NCI-H2171 (cell line): ENCODE results near the gene NPAS3.

Source experiments
- DNase-seq: peaks from one replicate; lab custom pipeline; 2025; lab: John Stamatoyannopoulos, UW

The NPAS3 gene

DNA sequence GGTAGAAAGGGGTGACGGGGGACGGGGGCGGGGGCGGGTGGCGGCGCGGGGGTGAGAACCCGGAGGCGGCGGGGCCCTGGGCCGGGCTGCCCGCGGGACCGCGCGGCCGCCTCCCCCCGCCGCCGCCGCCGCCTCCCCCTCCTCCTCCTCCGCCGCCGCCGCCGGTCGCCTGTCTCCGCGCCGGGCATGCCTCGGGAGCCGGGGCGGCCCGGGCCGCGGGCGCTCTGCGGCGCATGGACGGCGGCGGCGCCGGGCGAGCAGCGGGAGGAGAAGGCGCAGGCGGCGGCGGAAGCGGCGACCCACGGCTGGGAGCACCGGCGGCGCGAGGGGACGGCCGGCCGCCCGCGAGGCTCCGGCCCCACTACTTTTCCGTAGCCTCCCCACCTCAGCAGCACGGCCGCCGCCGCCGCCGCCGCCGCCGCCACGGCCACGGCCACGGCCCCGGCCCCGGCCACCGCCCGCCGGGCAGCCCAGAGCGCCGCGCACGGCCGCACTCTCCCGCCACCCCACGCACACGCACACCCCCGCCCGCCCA is at the start of gene NPAS3:
Gene NPAS3 (plus strand): TSS at position 161 of the 535 bp plus-strand sequence.
- no peak for DNase-seq

DNA sequence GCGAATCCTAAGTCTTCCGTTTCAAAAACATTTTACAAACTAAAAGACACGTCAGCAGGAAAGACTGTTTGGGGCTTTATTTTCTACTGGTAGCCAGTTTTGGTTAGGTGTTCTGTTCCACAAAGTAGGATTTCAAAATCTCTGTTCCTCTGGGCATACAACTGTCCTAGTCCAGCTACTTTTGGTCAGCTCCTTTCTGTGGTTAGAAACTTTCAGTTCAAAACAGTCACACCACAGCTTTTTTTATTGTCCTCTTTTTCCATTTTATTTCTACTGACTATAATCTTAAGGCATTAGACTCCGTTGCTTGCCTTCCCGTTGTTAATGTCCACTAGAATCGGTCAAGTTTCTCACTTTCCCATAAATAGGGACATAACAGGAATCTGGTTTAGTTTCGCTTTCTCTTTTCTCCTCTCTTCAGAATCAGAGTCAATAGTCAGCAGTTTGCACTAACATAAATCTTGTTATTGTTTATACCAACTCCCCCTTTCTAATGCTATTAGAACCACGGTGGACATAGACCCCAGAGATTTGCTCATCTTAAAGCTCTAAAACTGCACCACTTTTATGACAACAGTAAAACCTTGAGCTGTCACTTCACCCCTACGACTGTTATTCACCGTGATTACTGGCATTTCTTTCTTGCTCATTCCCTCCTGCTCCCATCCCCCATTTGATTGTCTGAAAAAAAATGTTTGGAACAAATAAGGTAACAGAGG is 41.5 kb upstream of the NPAS3 start:
- no peak for DNase-seq

DNA sequence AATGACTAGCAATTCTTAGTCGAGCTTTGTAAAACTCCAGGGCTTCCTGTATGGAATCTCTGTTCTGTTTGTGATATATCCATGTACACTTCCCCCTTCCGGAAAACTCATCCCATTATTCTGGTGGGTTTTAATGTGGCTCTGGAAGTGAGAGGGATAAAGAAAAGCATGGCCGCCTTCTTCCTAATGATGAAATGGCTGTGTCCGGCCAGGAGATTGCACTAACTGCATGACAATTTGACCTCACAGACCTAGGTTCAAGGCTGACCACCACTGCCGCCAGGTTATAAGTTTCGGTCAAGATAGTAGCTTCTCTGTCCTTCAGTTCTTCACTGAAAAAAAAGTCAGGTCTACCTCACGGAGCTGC is 41.0 kb upstream of the NPAS3 start:
- DNase-seq = no peak

DNA sequence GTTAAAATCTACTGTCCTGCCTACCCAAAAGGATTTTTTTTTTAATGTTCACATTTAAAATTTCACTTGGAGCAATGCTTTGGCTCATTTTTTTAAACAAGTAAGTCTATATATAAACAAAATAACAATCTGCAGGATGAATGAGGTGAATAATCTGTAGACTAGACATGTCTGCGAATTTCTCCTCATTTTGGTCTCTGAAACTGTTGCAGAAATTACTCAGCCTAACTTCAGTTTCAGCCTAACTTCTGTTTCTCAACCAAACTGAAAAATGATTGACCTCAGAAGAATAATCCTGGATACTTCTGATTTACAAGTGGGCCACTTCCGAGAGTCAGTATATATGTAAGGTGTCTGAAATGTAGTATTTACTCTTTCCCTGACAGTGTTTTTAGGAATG is 39.8 kb upstream of the NPAS3 start:
- DNase-seq = no peak

DNA sequence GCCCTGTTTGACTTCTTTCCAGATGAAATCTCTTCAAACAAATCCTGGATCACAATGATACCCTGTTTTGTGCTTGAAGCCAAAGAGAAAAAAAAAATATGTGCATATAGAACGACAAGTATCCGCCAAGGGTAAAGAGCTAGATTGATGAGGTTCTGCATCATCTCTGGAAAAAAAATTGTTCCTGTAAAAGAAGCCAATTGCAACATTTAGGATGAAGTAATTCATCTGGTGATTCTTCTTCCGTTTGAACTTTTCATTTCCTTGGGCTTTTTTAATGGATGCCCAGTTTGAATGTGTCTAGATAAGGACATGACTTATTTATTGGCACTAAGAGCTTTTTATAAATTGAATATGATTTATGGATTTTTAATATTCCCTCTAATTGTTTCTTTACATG is 38.1 kb upstream of the NPAS3 start:
- no peak for DNase-seq

DNA sequence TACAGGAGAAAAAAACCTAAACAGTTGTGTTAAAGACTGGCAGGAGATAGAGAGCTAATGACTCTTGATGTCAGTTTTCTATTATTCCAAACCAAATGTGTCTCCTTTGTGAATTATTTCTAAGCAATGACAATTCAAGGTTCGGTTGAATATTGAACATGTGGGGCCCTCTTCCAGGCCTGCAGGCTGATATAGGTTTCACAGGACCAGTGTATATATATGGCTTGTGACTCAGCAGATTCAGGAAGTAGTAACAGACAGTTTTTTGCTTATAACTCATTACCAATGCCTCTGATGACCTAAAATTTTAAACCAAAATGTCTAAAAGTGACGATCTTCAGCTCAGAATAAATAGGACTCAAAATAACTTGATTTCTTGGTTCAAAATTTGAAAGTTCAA is 33.7 kb upstream of the NPAS3 start:
- no peak for DNase-seq

DNA sequence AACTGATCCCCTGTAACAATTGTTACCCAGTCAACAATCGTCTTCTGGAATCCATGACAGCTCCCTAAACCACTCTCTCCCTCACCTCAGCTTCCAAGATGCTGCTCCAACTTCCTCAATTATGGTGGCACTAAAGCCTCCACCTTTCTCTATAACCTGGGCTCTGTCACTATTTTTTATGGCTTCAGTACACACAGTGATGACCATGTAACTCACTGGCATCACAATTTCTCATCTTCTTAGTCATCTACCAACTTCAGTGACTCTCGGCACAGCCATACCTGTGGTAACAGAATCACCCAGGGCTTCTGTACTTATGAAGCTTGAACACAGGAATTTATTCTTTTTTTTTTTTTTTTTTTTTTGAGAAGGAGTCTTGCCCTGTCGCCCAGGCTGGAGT is 32.0 kb upstream of the NPAS3 start:
- DNase-seq = no peak

DNA sequence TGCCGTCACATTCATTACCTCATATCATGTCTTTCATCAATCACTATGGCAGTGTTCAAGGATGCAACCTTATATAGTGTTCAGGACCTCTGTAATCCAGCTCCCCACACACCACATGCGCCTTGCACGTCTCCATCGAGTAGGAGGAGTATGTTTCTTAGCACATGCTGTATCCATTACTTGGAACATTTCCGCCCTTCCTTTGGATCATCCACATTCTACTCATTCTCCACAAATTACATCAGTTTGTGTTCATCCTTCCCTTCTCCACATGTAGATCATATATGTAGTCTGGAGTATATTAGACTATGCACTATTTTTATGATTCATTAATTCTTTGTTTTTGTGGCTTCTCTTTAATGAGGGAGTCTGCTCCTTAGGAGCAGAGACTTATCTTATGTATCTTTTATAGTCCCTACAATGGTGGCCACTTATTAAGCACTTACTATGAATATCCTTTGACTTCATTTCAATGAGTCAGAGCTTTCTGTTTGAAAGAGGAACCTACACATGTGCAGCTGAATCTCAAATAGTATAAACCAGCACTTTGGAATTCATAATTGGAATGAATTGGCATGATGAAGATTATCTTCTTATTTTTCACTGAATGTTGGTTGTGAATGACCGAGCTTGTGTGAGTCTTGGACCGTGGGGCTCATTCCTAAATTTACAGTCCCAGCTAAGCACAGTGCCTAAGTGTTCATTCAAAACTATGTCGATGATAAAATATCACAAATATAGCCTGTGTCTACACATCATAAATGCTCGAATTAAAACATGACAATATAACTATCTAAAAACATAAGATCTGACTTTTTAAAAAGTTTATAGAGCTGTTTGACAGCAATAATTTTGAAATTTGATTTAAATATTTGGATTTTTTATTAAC is 30.2 kb upstream of the NPAS3 start:
- no peak for DNase-seq

DNA sequence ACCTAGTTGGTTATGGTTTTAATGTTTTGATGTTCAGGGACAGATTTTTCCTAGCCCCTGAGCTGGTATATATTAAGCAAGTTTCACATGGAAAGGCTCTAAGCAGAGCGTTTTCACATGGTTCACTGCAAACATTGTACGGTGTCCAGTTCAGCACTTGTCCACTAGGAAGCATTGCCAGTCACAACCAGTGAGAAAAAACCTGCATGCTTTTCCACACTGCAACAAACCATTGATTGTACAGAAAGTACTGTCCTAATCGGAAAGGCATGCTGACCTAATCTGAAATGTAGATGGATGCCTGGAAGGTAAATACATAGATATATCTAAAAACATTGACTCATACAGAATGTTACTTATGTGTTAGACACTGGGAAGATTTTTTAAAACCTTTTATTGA is 25.0 kb upstream of the NPAS3 start:
- no peak for DNase-seq

DNA sequence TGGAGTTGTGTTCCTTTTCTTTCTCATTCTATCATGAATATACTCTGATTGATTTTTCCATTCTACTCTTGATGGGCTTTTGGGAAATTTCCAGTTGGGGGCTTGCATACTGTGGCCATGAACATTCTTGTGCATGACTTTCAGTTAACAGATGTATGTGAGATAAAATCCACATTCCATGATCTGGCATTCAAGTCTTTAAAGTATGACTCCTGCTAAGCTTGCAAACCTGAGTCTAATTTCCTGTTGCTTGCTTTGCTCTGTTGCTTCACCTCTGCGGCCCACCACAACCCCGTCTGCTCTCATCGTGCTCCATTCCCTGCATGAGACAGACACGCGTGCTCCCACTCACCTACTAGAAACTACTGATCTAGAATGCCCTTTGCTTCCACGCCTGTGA is 24.3 kb upstream of the NPAS3 start:
- no peak for DNase-seq

DNA sequence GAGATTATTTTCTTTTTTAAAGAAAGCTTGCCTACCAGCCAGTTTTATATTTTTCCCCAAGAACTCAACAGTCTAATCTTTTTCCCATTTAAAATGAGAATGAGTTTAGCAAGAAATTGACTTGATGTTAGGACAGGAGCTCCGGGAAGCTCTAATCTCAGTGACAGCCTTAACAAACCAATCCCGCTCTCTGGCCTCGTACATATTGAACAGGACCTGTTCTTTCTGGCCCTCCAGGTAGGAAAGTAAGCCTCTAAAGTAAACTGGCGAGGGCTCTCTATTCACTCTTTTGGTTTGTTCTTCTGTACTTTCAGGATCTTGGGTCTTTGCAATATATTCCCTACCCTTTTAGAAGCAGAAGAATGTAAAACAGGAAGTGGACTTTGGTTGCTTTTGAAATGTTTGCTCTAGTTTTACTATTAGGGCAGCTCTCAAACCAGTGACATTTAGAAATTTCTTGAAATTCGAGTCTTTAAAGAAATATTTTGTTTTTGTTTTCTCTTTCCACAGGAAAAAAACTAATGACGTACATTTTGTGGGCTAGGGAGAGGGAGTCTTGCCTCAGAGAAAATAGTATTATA is 17.9 kb upstream of the NPAS3 start:
- DNase-seq = no peak

DNA sequence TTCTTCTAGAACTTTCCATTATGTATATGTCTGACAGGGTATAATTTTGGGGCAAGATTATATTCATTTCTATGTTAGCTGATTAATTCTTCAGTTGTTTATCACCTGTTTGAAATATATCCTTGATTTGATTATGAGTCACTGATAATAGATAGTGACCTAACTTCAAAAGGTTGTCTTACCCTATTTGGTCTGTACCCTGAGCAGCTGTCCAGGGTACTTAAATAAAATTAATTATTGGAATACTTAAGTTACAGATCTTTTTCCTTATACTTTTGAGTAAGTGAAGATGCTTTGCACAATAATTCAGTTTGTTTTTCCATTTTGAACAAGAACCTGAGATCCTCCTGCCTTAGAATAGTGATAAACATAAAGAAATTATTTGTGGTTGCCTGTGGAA is 13.2 kb upstream of the NPAS3 start:
- DNase-seq = no peak

DNA sequence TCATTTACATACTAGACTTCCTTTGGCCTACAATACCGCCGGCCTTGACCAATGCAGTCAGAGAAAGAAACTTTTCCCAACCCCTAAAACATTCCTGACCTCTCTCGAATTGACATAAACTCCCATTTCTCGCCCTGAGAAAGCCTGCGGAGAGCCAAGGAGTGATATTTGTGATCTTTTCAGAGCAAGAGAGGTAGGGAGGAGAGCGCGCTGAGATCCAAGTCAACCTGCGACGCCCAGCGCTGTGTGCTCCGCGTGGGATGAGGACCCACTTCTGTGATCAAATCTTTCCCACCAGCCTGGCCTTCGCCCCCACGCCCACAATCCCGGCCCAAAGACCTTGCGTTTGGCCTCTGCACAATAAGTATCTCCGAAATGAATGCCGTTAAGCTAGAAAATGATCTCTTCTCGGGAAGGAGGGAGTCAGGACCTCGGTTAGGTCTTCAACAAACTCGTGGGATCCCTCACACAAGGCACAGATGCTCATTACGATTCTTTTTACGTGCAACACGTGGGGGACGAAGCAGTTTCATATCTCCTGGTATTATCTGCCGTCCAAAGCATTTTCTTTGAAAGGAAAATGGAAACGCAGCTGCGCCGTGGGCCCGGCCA is 6.3 kb upstream of the NPAS3 start:
- no peak for DNase-seq

DNA sequence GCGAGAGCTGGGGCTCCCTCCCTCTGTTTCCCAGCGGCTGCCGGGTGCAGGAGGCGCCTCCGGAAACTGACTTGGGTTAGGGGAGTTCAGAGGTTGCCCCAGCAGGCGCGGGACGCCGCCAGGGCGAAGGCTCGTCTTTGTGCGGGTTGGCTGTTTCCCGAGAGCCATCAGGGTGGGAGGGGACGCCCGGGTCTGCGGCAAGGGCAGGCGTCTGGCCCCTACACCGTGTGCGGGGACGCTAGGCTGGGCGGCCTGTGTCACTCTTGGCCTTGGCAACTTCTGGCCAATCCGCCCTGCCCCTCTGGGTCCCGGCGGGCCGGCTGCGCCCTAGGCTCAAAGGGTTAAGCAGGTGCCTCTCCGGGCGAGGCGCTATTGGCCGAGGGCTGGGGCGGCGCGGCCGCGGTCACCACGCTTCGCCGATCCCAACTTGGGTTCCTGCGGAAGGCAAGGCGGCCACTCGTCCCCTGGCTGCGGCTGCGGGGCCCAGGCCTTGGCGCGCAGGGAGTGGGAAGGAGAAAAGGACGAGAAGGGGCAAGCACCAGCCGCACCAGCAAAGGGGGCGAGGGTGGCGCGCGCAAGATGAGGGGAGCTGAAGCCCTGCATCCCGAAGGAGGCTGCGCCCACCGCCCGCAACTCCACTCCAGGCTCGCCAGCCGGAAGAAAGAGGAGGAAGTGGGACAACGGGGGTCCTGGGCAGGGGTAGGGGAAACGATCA is 5.6 kb upstream of the NPAS3 start:
- no peak for DNase-seq

DNA sequence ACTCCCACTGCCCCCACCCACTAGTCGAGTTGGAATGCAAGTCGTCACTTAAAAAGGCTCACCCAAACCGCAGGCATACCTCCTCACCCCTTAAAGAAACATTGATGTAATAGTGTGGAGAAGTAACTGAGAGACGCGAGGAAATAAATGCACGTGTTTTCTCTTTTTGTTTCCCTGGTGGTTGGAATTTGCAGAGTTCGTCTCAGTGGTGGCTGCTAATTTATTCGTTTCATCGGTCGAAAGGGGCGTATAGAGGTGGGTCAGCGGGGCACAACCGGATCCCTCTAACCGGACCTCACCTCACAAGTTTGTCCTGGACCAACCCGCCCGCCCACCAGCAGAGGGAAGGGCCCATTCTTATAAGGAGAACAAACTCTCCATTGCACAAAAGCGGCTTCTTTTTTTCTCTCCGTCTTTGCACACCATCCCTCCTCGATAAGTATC is 5.0 kb upstream of the NPAS3 start:
- DNase-seq = no peak

DNA sequence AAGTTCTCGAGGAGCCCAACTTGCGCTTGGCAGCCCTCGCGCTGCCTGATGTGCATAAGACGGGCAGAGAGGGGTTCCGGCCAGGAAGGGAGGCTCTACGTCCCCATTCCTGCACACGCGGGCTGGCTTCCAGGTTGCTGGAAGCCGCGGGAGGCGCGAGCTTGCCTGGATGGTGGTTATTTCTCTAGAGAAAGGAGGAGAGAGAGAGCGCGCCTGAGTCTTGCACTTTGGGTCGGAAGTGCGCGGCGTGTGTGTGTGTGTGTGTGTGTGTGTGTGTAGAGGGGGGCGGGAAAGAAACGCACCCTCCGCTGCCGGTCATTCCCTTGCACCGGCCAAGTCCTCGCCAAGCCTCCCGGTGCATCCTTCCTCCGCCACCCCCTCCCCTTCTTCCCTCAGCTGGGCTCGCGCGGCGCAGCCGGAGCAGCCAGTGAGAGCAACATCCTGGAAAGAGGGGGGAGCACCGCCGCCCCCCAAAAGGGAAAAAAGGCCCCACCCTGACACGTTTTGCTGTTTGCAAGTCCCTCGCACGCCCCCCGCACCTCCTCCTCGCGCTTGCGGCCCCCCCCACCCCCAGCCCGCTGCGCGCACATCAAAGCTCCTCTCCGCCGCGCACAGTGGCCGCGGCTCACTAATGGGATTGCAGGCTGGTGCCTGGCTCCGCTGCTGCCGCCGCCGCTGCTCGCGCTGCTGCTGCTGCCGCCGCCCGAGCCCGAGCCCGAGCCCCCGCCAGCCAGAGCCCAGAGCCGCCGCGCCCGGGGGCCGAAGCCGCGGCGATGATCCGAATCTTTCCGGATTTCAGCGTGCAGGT is 4.4 kb upstream of the NPAS3 start:
- peak; percentile 50 for DNase-seq

DNA sequence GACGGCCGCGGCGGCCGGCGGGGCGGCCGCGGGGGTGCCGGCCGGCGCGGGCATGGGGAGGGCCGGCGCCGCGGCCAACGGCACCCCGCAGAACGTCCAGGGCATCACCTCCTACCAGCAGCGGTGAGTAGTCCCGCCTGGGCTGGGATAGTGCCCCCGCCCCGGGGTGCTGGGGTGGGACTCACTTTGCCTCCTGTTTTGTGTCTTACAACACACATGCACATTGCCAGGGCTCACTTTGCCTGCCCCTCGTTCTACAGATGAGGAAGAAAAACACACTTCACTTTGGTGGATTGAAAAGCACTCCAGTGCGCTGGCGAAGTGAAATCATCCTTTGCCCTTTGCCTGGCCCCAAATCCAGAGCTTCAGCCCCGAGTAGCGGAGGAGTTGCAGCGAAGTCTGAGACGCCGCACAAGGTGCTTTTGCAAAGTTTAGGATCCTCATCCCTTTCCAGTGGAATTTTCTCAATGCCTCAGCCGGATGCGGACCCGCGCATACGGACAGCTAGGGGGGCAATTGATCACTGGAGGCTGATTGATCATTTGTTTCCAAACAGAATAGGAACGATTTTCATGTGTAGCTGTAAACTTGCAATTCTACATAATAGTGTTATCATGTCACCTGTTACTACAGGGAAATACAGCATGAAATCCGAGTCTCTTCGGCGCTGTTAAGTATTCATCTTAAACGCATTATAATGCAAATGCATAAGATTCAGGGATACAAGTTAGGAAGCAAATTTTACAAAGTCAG is 3.6 kb upstream of the NPAS3 start:
- DNase-seq = no peak

DNA sequence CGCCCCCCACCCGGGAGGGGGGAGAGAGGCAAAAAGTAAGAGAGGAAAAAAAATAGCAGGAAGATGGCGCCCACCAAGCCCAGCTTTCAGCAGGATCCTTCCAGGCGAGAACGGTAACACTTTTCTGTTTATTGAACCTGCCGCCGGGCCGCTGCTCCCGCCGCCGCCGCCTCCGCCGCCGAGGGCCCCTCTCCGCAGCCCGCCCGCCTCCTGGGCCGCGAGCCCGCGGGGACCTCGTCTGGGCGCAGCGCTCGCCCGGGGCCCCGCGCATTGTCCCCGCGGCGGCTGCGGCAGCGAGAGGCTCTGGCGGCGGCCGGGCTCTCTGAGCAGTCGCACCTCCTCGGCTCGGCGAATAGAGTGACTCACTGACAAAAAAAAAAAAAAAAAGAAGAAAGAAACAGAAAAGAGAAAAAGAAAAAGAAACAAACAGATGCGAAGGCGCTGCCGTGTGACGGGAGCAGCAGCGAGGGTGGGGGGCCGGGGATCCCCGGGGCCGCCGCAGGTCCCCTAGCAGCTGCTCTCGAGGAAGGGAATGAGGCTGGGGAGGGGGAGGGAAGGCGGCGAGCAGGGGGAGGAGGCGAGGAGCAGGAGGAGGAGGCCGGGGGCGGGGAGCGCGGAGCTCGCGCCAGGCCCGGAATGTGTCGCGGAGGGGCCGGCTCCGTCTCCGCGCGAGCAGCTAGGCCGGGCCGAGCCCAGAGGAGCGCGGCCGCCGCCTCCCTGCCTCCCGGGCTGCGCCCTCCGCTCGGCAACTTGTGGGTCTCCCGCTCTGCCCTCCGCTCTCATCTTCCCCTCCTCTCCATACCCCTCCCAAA is 781 bp downstream of the NPAS3 start:
- peak; percentile 73 for DNase-seq

DNA sequence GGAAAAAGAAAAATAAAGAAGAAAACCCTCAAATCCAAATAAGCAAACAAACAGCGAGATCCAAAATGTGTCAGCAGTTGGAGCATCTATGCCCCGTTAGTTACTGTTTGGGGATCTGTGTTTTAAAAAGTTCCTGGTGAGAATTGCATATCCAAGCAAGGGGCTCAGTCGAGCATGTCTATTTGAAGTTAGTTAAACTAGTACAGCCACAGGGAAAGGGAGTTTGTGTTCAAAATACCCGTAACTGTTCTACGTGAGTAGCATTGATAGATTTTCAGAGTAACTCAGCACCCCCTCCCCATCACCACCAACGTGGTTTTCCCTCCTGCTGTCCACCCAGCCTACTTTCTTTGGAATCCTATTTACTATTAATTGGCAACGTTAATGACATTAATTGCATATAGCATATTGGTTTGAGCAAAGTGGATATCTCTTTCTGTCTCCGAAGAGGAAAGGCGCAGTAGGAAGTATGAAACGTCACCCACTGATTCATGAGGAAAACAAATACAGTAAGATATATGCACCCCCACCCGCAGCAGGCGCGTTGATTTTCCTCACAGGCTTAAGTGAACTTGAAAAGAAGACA is 1.5 kb downstream of the NPAS3 start:
- DNase-seq = no peak
